A204.1 (cell line): Measurements from ENCODE around the gene CYSTM1.

Experiments
- FAIRE-seq: peaks from 2 replicates; lab custom pipeline; 2012; peaks lifted over from hg19 to GRCh38; lab: Jason Lieb, UNC

The CYSTM1 gene, protein sequence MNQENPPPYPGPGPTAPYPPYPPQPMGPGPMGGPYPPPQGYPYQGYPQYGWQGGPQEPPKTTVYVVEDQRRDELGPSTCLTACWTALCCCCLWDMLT

GRCh38 chr5:140174465-140175366, at the start of gene CYSTM1:
Gene CYSTM1 (plus strand): TSS chr5:140175188. CDS start chr5:140194466, 19,278 bp downstream.
- FAIRE-seq = no peak

DNA sequence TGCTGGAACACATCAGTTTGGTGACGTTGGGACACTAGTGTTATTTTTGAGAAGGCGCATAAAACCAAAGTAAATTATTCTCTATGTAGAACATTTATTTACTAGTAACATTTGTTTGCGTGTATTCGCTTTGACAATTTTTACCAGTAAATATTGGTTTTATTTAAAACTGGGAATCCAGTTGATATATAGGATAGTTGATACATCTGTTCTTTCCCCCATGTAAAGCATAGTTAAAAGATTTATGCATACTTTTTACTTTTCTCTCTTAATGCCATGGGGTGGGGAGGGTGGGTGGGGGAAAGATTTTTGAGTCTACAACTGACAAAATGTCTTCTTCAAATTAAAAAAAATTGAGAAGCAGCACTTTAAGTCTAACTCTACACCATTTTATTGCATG, 49.4 kb upstream of the CYSTM1 start, which contains the start of gene IGIP:
IGIP (plus strand) TSS at position 301 of the 400 bp plus-strand sequence. CDS start 2,540 bp downstream, outside the sequence.
- no peak for FAIRE-seq

DNA sequence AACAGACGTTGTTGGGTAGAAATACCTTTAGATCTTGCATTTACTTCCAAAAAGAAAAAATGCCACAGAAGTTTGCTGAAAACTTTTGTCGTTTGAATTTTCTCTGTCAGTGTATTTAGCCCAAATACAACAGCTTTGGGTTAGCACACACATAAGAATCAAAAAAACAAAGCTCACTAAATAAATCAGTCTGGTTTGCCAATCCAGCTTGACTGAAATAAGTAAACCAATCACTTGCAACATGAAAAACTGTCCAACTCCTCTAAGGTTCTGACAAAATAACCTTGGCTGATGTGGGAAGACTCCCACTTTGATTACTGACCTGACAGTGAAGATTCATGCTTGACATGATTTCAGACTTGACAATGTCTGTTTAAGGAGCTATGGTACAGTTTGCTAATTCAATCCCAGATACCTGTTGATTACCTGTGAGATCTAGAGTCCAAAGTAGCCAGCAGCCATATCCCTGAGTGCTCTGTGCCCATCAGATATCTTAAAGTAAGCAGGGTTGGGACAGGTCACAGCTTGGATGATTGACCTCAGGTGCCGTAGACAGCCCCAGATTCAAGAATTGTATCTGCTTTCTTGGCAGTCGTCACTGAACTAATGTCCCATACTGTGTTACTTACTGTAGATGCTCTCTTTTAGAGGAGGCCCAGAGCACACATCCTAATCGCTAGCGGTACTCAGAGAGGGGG, 48.5 kb upstream of the CYSTM1 start:
- FAIRE-seq = no peak

DNA sequence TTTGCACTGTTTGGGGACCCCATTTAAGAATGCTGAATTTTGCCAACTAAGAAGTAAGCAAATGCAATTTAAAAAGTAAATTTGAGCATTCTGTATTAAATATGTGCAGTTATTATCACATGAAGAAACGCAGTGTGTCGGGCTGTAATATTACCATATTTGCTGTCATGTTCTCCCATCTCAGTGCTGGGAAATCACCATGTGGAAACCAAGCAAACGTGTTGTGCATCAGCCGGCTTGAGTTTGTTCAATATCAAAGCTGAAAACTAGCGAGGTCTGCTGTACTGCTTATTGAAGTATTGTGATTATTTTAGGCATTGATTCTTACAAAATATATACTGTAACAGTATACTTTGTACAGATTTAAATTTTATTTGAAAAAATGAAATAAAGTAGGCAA, 46.6 kb upstream of the CYSTM1 start:
- FAIRE-seq = no peak

- FAIRE-seq = no peak
Observed at GRCh38 chr5:140130949-140131733, 43.8 kb upstream of the CYSTM1 start.

- FAIRE-seq = no peak
Observed at GRCh38 chr5:140131967-140132409, 43.0 kb upstream of the CYSTM1 start.

DNA sequence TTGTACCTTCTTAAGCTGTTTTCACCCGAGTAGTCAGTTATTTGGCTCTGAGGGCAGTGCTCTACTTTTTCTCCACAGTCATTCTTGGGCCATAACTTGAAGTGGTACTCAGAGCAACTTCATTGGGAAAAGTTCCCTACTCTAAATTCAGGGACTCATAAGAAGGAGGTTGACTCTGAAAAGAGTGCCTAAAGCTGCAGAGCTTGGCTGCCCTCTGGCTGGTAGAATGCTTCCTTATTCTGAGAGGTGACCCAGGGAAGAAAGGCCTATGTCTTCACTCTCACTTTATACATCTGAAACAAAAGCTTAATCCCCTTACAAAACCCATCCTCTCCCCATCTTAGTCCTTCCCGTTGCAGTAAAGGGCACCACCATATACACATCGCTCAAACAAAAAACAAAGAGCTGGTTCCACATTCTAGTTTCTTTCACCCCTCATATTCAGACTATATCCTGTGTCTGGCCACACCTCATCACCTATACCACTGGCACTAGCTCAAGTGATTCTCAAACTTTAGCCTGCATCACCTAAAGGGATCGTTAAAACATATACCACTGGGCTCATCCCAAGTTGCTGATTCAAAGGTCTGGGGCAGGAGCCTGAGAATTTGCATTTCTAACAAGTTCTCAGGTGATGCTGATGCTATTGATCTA, 41.3 kb upstream of the CYSTM1 start:
- FAIRE-seq = no peak

DNA sequence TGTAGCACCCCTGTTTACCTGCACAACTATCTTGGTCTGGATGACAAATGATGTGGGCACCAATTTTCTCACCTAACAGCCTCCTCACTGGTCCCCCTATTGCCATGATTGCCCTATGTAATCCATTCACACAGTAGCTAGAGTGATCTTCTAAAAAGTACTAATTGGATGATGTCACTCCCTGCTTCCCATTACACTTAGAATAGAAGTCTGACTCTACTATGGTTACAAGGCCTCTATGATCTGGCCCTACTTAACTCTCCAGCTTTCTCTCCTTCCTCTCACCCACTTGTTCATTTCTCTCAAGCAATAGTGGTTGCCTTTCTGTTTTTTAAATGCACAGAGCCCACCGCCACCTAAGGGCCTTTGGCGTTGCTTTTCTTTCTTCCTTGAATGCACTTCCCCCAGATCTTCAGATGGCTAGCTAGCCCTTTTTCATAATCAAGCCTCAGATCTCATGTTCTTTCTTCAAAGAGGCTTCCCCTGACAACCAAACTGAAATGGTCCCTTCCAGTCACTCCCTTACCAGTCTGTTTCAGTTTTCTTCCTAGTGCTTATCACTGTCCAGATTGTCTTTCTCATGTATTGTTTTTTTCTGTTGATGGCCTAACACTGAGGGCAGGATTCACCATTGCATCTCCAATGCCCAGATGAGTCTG, 40.6 kb upstream of the CYSTM1 start:
- no peak for FAIRE-seq

DNA sequence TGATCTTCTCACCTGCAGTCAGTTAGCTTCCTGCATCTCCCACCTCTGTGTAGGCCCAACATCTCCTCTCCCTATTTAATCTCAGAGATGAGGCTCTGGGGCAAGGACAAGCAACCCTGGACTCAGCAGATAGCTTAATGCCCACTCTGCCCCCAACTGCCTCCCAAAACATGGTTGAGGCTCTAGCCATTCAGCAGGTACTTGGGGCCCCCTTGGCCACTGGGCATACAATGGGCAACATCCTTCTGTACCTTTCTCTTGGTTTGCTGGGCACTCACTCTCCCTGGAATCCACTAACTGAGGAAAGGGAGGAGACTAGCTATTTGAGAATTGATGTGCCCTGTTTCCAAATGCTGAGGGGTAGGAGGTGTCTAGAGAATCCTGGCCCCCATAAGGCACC, 39.9 kb upstream of the CYSTM1 start:
- no peak for FAIRE-seq

DNA sequence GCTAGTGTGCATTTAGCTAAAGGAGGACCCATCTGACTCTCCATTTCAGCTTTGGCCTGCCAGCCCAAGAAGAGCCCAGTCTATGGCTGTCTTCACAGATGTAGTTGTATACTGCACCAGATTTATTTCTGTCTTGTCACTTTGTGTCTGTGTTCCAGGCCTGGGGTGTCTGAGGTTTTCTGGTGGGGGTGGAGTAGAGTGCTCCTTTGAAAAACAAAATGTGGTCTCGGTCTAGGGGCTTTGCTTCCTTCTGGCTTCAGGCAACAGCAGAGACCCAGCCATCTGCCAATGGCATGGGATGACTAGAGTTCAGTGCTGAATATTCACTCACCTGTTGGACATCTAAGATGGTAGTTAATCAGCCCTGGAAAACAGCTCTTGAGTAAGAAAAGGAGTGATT, 38.4 kb upstream of the CYSTM1 start:
- no peak for FAIRE-seq

DNA sequence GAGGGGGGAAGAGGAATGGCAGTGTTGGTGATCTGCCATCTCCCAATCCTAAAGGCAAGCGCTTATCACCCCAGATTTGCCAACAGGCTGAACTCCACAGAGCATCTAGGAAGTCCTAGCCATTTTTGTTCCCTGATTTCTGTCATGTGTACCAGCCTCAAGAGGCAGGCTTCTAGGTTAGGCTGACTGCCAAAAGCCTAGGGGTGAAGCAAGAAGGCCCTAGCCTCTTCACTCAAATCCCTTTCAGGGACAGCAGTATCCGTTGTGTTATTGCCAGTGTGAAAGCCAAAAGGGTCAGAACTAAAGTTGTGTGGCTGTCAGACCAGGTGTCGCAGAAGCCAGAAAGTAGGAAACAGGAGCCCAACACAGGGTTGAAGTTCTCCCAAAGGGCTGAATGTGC, 34.6 kb upstream of the CYSTM1 start:
- FAIRE-seq = no peak

- no peak for FAIRE-seq
Observed at GRCh38 chr5:140141241-140141640, 33.7 kb upstream of the CYSTM1 start.

DNA sequence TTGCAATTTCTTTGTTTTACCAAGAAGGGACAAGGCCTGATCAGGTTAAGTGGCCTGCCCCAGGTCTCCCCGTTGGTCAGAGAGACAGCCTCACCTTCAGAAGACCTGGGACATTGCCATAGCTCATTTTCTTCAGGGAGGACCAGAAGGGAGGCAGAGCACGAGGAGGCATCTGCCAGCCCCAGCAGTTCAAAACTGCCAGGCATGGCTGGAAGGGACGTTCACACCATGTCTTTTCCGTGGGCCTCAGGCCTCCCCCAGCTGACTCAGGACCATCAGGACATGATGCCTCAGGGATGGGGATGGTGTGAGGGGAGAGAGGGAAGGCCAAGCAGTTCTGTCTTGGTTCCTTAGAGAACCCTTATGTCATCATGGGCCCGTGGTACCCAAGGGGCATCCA, 32.7 kb upstream of the CYSTM1 start:
- no peak for FAIRE-seq

DNA sequence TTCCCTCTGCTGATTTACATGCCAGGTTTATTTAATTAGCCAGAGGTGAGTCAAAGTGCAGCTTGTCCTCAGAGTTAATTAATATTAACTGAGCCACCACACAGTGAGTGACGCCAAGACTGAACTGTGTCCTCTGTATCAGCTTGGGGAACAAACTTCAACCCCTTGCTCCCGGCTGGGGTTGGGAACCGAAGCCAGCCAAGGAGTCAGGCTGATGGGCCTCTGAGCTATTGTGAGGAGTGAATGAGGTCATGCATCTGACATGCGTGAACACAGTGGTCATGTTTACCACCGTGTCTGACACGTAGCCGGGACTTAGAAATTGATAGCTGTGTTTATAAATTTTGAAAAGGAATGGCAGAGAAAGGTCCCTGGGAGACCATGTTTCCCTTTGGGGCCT, 32.1 kb upstream of the CYSTM1 start:
- no peak for FAIRE-seq

GRCh38 chr5:140143521-140144258, 31.3 kb upstream of the CYSTM1 start:
- no peak for FAIRE-seq

DNA sequence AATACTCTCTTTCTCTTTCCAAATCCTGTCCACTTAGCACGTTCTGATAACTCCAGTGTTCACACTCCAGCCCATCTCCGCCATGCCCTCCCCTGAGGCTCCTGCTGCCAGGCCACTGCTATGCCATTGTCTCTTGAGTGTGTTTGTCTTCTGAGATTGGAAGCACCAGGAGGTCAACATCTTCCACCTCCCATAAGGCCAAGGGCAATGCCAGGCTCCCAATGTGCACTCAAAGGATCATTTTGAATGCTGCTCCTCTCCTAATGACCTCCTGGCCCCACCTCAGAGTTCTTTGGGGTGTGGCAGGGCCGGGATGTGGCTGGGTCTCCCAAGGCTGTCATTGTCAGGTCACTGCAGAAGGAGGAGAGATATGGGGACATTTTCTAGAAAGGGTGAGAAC, 29.7 kb upstream of the CYSTM1 start:
- no peak for FAIRE-seq

DNA sequence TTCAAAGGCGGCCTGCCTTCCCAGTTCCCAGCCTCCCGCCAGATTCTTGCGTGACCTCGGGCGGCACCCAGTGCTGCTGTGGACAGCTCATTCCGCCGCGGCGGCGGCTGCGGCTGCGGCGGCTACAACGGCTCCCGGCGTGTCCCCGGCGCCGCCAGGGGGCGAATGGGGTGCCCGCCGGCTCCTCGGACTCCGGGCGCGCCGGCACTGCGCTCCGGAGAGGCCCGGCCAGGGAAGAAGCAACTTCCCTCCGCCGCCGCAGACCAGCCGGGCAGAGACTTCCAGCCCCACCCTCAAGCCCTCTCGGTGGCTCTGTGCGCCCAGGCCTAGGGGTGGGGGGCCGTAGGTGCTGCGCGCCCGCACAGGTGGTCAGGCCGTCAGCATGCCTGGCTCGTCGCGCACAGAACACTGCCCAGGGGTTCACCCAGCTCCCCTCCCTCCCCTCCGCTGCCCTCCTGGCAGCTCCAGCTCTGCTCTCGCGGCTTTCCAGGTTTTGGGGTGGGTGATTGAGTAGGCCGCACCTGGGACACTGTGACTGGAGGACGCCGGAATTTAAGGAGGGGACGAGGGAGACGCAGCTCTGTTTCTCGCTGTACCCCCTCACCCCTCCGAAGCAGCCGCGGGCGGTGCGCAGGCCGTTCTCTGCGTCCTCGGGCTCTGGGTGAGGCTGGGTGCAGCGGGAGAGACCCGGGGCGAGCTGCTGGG, 29.0 kb upstream of the CYSTM1 start:
- no peak for FAIRE-seq

- FAIRE-seq = no peak
Observed at GRCh38 chr5:140146523-140146842, 28.5 kb upstream of the CYSTM1 start.

DNA sequence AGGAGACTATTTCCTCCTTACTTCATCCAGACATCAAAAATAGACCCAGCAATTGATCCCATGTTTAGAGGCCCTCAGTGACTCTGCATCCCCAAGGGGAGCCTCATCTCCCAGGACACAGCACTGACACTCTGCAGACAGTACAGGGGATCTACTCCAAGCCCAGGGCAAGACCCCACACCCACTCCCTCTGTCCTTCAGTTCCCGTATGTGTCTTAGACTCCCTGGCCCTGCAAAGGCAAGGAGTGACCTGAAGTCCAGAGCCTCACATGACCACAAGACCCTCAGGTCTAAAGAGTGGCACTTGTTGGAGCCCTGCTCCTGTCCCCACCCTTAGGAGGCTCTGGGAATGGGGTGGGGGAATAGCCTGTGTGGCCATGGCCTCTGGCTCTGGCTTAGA, 27.5 kb upstream of the CYSTM1 start:
- FAIRE-seq = no peak

- FAIRE-seq = no peak
Observed at GRCh38 chr5:140148508-140148907, 26.5 kb upstream of the CYSTM1 start.
